HepG2 (cell line): Measurements from ENCODE around the gene PFAS. TPM values are rescaled to one million over a fixed set of nuclear protein-coding genes. Genes with fewer than 3 reads are reported as not detected.

Experiments used
- FOXP4 ChIP-seq: sonication (generic); formaldehyde crosslinking; IDR thresholded peaks from 2 replicates; pipeline ENCODE4 v1.4.0; 2020; ENCODE audit warnings: missing genetic modification reagents
- HMGXB4 ChIP-seq, 2 experiments: sonication (generic) in 1 of 2; formaldehyde crosslinking in 1 of 2; IDR thresholded peaks; 2 replicates each; pipeline versions ENCODE4 v1.4.0 to v1.6.1; 2018 to 2020; ENCODE audit warnings: missing genetic modification reagents in 2 of 2, borderline replicate concordance in 1 of 2, low read depth in 1 of 2, mild to moderate bottlenecking in 1 of 2, missing biosample characterization in 1 of 2
- MAF1 ChIP-seq: sonication (generic); formaldehyde crosslinking; IDR thresholded peaks from 2 replicates; pipeline ENCODE4 v1.5.0; 2020; ENCODE audit warnings: missing genetic modification reagents, borderline replicate concordance
- MEIS2 ChIP-seq: sonication (generic); formaldehyde crosslinking; IDR thresholded peaks from 2 replicates; pipeline ENCODE4 v1.9.0; 2021; ENCODE audit warnings: mild to moderate bottlenecking, missing genetic modification reagents
- MTERF4 ChIP-seq: sonication (generic); formaldehyde crosslinking; IDR thresholded peaks from 2 replicates; pipeline ENCODE4 v1.8.0; 2023; ENCODE audit warnings: mild to moderate bottlenecking, missing genetic modification reagents
- PITX1 ChIP-seq: sonication (generic); formaldehyde crosslinking; IDR thresholded peaks from 2 replicates; pipeline ENCODE4 v1.5.1; 2020; ENCODE audit warnings: mild to moderate bottlenecking, missing genetic modification reagents
- SAP130 ChIP-seq: IDR thresholded peaks from 2 replicates; pipeline ENCODE4 v1.6.1; 2016; ENCODE audit warnings: low read depth
- THYN1 ChIP-seq: sonication (generic); formaldehyde crosslinking; IDR thresholded peaks from 2 replicates; pipeline ENCODE4 v1.8.1; 2023; ENCODE audit warnings: low read depth, mild to moderate bottlenecking, moderate library complexity, missing genetic modification reagents, borderline replicate concordance
- TOPORS ChIP-seq: sonication (generic); formaldehyde crosslinking; IDR thresholded peaks from 2 replicates; pipeline ENCODE4 v1.8.0; 2023; ENCODE audit warnings: mild to moderate bottlenecking, missing genetic modification reagents
- TRIM22 ChIP-seq: fragments of 450-650 bp; IDR thresholded peaks from 2 replicates; pipeline ENCODE4 v1.6.1; 2017
- ZKSCAN1 ChIP-seq: fragments of 150-350 bp; IDR thresholded peaks from 2 replicates; pipeline ENCODE4 v1.6.1; 2014; ENCODE audit warnings: low read length
- ZNF276 ChIP-seq: sonication (generic); formaldehyde crosslinking; IDR thresholded peaks from 2 replicates; pipeline ENCODE4 v1.4.0; 2020; ENCODE audit warnings: mild to moderate bottlenecking, low read depth, missing genetic modification reagents
- ZNF350 ChIP-seq: sonication (generic); formaldehyde crosslinking; IDR thresholded peaks from 2 replicates; pipeline ENCODE4 v1.4.0; 2020; ENCODE audit warnings: mild to moderate bottlenecking, low read depth, missing genetic modification reagents, borderline replicate concordance
- ZNF460 ChIP-seq: sonication (generic); formaldehyde crosslinking; IDR thresholded peaks from 2 replicates; pipeline ENCODE4 v1.5.1; 2020; ENCODE audit warnings: missing genetic modification reagents, mild to moderate bottlenecking, borderline replicate concordance
- ZNF7 ChIP-seq: IDR thresholded peaks from 2 replicates; pipeline ENCODE4 v1.6.1; 2016; ENCODE audit warnings: missing biosample characterization, missing genetic modification reagents
- ZNF792 ChIP-seq: IDR thresholded peaks from 2 replicates; pipeline ENCODE4 v1.6.1; 2016
- ZNF850 ChIP-seq: sonication (generic); formaldehyde crosslinking; conservative IDR thresholded peaks from 2 replicates; pipeline ENCODE4 v1.9.0; 2021; ENCODE audit warnings: mild to moderate bottlenecking, missing genetic modification reagents
- ZSCAN31 ChIP-seq: sonication (generic); formaldehyde crosslinking; IDR thresholded peaks from 2 replicates; pipeline ENCODE4 v1.5.0; 2020; ENCODE audit warnings: low read depth, mild to moderate bottlenecking, missing genetic modification reagents
- ZSCAN5A ChIP-seq: sonication (generic); formaldehyde crosslinking; IDR thresholded peaks from 2 replicates; pipeline ENCODE4 v1.8.0; 2022; ENCODE audit warnings: mild to moderate bottlenecking, missing genetic modification reagents, borderline replicate concordance
- polyA plus RNA-seq, 8 experiments: library from polyadenylated mRNA; depleted of rRNA in 3 of 8; stranded (reverse) in 7 of 8; unstranded in 1 of 8; fragments of >200 nt; fragmentation: Illumina TruSeq in 4 of 8; extraction: Trizol in 4 of 8; gene quantifications; 2 replicates each; pipeline versions ENCODE4 v1.2.1 to v1.2.3, GENCODE V29; 2011 to 2016; ENCODE audit warnings: low read depth in 4 of 8, missing spikeins in 1 of 8, mixed read lengths in 1 of 8; ENCODE audit not compliant: insufficient read depth in 1 of 8
- total RNA-seq, 5 experiments: library from RNA; depleted of rRNA; stranded (reverse); fragments of >200 nt; fragmentation: Illumina TruSeq; extraction: Trizol; gene quantifications; 2 replicates each; pipeline ENCODE4 v1.2.3, GENCODE V29; 2016; ENCODE audit warnings: low read depth in 1 of 5

Gene PFAS
- total and polyA plus RNA-seq, 2 of the 13 experiments (the other 11 are each of a cell fraction or from before 2014, with no cell fraction given), result 49.4 to 58.2 TPM

- TF ChIP-seq THYN1 (CRISPR knock-in tag) (0 out of 2 replicates have a peak, but pooled peaks have one; percentile 61), TOPORS (CRISPR knock-in tag) (no peak), ZNF792 (peak; percentile 70; the same call in 1 of the 2 replicates), MEIS2 (CRISPR knock-in tag) (no peak), PITX1 (CRISPR knock-in tag) (peak; percentile 43; the same call in 1 of the 2 replicates), ZNF350 (0 out of 2 replicates have a peak, but pooled peaks have one; percentile 53), FOXP4 (CRISPR knock-in tag) (no peak), ZKSCAN1 (peak; percentile 14; the same call in 1 of the 2 replicates), HMGXB4 (CRISPR knock-in tag; IDR thresholded peaks at IDR 0.05; ENCODE audit: borderline replicate concordance in 1 of 2, low read depth in 1 of 2) (peak; percentile 99), ZNF850 (CRISPR knock-in tag) (no peak), ZSCAN31 (CRISPR knock-in tag) (peak; percentile 37; the same call in 1 of the 2 replicates), ZSCAN5A (no peak; the same call in 1 of the 2 replicates), ZNF460 (CRISPR knock-in tag) (no peak; the same call in 1 of the 2 replicates), SAP130 (CRISPR knock-in tag) (peak; percentile 72; the same call in 1 of the 2 replicates), MAF1 (CRISPR knock-in tag) (peak; percentile 99), TRIM22 (no peak), ZNF7 (no peak; the same call in 1 of the 2 replicates), MTERF4 (CRISPR knock-in tag) (peak; percentile 82; the same call in 1 of the 2 replicates), ZNF276 (no peak)
Measured at GRCh38 chr17:8222630-8223355, 26.3 kb upstream of the PFAS start (continued).
